HG03196 (cell line): ENCODE data around the gene SLC1A1.
"Not testable (repeated sequence)": the region's sequence is repeated elsewhere in the genome, so short reads cannot be mapped to it uniquely, and the experiment has no call there.

Experiments
- ATAC-seq: cut with Tn5 transposase; IDR thresholded peaks from one replicate; pipeline ENCODE4 v1.9.1; 2021; ENCODE audit not compliant: unreplicated experiment

Gene SLC1A1

DNA sequence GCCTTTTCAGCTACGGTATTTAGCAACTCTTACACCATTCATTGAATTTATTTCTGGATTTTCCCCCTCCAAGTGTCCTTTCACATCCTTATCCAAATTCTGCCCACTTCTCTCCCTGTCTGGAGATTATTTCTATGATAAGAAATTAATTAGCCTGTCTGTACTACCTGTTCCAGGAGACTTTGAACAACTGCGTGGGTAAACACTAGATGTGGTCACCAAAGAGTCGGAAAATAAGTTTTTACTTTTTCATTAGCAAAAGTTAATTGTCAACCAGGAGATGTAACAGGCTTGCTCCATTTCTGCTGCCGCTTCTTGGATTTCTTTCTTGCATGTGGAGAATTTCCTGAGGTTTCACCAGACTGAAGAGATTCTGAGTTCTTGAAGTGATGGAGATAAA is 14.0 kb downstream of the SLC1A1 start:
- ATAC-seq, result no peak

DNA sequence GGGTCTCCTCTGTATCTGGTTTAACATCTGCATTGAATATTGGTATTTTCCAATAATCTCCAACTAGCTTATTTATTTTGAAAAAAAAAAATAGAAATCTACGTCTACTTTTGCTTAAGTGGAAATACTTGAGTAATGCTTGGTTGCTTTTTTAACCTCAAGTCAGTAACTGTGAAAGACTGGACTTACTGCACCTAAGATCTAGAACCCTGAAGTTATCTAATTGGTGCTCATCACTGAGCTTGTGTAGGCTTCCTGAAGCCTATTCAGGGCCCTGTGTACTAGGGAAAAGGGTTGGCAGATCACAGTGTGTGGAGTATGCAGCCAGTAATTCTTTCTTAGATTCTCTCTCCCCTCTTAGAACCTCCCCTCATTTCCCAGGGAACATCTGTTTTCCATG is 16.2 kb downstream of the SLC1A1 start:
- ATAC-seq, result no peak

DNA sequence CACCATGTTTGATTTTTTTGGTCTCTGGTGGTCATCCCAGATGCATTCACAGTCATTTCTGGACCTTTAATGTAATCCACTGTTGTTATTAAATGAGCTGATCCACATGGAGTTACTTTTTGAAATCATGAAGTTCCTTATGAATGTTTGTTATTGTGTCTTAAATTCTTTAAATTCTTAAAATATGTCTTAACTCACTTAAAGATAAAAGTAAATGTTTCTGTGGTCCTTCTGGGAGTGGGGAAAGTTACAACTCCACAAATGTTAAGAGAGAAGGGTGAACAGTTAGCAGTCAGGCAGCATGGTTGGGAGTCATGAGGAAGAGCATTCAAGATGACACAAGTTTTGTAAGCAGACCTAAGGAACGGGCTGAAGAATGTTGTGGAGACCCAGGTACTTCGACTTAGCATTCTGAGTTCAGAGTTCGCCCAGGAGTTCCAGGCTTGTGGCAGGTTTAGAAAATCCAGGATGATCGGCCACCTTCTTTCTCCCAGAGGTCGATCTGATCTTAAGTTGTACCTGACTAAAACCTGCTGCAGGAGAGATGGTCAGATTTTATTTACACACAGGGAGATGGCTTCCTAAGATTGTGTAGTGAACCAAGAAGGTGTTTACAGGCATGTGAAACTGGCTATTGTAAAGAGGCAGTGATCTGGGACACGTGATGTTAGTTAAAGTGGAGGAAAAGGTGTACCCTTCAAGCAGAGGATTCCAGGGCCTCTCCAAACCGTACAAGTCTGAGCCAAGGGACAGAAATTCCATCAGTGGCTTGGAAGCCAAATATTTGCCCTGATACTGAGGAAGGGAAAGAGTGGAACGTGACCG is 17.2 kb downstream of the SLC1A1 start:
- ATAC-seq, result no peak

DNA sequence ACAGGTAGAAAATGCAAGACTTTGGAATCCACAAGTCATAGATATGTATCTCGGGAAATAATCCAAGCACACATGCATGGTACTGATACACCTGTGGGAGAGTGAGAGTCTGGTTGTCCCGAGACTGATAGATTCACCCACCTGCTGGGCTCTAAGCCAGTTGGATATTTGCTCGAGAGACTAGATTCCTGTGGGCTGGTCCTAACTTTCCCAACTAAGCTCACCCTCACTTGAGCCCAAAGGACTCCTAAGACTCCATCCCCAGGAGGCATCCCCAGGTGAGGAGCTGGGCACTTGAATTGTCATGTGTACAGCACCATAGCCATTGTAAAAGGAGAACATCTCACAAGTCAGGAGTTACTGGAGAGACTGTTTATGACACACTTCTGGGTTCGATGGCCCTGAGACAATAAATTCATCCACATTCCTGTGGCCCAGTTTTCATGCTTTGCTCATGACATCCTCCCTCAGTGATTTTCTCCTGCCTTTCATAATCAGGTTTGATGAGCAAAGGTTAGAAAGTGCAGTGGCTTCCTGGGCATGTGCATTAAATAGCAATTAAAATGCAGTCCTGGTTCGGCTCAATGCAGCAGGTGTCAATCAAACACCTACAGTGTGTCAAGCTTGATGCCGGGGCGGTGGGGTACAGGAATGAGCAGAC is 18.1 kb downstream of the SLC1A1 start:
- no peak for ATAC-seq

DNA sequence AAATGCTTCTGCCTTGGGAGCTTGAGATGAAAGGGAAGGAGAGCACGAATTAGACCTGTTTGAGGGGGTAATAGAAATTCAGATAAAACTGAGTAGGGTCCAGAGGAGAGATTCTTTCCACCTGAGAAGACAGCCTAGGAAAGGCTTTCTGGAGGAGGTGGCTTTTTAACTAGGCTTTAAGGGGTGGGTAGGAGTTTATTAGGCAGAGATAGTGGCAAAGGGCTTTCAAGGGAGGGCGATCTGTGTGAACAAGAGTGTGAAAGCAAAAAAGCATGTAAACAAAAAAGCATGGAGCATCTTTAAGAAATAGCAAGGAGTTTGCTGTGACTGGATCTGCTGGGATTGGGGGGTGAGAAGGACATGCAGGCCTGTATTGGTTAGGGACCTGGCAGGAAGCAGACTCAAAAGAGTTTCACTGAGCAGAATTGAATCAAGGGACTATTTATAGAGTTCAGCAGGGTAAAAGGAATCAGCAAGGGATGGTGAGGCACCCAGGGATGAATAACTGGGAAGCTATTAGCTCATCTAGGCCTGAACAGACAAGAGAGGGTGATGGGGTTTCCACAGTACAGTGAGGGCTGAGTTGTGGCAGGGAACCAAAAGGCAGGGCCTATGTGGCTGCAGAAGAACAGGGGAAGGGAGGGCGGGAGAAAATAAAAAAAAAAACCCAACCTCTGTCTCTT is 18.8 kb downstream of the SLC1A1 start:
- ATAC-seq, result no peak

DNA sequence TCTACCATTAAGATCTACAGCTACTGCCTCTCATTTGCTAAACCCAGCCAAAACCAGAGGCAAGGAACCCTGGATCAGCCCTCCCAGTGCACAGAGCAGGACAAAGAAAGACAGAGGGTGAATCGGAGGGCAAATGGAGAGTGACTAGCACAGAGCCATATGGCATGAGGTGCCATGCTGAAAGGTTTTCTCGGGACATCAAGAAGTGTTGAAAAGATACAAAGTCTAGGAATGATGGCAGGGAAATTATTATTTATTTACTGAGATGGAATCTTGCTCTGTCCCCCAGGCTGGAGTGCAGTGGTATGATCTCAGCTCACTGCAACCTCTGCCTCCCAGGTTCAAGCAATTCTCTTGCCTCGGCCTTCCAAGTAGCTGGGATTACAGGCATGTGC is 19.3 kb downstream of the SLC1A1 start:
- no peak for ATAC-seq

DNA sequence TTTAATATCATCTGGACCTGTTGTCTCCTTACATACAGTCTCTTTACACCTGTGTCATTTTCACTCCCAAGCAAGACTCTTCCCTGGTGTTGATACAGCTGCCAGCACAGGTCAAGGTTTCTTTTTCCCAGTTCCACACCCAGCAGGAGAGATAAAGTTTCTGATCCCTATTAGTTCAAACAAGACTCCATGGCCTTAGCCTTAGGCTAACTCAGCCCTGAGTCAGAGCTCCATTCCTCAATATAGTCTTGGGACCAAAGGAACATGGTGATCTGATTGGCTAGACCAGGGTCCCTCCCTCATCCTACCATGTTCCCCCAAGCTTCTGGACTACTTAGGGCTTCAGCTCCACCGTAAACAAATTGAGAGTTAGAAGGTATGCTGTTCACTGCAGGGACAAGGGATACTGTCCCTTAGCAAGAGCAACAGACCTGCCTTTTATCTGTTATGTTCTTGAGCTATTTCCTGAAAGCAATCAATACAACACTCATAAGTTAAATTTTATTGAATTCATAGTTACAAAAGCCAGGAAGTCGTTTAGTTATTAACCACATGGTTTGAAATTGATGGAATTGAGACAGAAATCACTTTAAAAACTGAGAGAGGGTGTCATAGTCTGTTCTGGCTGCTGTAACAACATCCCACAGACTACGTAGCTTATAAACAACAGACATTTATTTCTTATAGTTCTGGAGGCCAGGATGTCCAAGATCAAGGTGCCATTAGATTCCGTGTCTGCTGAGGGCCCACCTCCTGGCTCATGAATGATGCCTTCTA is 20.5 kb downstream of the SLC1A1 start:
- no peak for ATAC-seq

DNA sequence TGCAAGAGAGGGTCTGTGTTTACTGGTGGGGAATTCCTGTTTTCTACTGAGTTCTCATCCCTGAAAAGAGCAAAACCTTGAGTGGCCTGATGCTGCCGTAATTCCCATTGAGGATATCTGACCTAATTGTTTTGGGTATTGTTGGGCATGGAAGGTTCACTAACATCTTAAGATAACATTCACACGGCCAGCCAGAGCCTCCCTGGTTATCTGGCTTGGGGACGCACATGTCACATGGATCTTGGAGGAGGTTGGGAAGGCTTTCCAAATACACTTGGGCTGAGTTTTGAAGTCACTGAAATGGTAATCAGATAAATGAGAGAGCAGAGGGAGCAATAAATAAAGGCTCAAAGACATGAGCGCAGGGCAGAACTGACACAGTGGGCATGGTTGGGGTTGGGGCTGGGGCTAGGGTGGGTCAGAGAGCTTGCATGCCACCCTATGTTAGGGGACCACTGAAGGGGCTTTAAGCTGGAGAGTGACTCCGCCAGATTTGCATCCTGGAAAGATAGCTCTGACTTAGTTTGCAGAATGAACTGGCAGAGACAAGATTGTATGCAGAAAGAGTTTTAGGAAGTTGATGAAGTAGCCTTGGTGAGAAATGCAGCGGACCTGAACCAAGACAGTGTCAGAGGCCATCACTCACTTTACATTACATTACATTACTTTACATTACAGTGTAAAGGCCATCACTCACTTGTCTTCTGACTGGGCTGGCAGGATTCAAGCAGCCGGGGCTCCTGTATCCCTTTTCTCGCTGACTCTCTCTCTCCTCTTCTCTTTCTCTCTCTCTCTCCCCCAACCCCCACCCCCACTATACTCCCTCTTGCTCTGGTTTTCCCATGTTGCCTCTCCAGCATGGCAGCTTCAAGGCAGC is 24.2 kb downstream of the SLC1A1 start:
- no peak for ATAC-seq

DNA sequence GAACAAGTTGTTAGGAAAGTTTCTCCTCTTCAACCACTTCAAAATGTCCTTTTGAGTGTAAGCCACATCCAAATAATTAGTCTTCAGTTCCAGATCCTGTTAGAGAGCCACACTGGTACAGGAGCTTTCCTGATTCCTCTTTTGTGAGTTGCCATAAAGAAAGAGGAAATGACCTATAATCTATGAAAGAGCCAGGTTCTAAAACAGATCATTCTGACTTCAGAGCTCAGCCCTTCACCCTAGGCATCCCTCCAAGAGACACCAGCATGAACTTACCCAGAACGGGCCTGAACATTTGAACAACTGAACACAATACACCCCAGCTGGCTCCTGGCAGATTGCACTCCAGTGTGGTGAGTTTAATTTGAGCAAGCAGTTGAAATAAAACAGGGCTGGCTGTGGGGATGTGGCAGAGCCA is 25.7 kb downstream of the SLC1A1 start:
- ATAC-seq, result no peak

DNA sequence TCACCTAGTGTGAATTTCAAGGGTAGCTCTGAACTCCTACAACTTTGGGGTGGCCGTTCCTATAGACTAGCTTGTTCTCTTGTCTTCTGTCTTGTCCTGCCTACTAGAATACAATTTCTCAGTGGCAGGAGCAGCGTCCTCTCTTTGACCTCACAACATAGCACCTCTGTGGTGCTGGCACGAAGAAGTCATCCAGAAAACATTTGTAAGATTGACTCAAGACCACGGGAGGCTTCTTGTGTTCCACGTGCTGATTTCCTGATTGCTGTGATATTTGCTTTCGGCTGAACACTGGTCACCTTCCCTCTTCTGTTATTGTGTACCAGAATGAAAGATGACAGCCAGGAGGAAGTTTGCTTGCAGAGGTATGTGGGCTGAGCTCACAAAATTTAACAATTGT is 27.0 kb downstream of the SLC1A1 start:
- ATAC-seq, result no peak

DNA sequence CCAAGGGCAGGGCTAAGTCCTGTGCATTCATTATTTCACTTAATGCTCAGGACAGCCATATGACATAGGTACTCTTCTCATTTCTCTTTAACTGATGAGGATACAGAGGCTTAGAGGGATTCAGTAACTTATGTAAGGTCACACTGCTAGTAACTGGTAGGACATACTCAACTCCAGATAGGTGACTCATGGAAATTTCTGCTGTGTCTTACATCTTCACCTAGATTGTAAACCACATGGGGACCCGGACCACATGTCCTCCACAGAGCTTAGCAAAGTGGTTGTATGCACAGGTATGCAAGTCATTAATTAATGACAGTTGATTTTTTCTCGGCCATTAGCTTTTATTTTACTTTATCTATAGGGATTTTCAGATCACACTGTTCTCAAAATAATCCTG is 29.3 kb downstream of the SLC1A1 start:
- peak; percentile 35 for ATAC-seq

DNA sequence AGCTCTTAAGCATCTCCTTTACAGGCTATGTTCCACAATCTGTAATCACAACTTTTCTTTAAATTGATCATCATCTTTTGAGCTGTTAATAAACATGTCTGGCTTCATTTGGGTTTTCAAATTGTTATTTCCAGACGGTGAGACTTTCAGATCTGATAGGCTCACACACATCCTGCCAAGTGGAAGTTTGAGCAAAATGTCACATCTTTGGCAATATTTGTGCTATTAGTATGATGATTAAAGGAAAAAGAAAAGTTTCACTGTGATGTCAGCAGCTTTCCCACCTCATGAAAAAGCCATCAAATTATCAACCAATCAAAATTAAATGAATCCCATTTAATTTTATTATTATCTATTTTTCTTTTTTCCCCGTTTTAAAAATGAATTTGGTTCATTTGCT is 29.8 kb downstream of the SLC1A1 start:
- no peak for ATAC-seq

DNA sequence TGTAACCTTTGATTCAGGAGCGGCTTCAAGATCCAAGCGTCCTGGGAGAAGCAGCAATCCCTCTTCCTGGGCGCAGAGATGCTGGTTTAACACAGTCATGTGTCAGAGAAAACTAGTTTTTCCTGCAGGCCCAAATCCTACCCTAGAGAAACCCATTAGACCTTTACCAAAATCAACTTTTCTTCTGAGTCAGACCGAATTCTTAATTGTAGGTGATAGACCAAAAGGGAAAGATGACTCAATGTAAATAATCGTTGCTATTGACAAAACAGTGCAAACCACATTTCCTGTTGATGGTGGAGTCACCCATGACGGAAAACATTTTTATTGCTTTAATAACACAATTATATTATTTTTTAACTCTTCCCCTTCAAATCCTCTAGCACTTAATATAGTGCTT is 40.1 kb downstream of the SLC1A1 start:
- ATAC-seq, result peak; percentile 74

DNA sequence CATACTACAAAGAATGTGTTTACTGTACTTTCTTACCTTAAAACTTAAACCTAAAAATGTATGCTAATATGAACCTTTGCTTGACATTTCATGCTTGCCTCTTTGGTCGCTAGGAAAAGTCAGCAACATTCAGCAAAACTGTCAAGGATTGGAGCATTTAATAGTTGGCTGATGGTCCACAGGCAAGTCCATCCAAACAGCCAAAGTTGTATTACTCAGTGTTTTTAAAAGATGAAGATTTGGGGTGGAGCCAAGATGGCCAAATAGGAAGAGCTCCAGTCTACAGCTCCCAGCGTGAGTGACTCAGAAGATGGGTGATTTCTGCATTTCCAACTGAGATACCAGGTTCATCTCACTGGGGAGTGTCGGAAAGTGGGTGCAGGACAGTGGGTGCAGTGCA is 40.6 kb downstream of the SLC1A1 start:
- not testable (repeated sequence) for ATAC-seq

DNA sequence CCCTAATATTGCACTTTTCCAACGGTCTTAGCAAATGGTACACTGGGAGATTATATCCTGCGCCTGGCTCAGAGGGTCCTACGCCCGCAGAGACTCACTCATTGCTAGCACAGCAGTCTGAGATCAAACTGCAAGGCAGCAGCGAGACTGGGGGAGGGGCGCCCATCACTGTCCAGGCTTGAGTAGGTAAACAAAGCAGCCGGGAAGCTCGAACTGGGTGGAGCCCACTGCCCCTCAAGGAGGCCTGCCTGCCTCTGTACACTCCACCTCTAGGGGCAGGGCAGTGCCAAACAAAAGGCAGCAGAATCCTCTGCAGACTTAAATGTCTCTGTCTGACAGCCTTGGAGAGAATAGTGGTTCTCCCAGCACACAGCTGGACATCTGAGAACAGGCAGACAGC is 41.1 kb downstream of the SLC1A1 start:
- ATAC-seq, result not testable (repeated sequence)

DNA sequence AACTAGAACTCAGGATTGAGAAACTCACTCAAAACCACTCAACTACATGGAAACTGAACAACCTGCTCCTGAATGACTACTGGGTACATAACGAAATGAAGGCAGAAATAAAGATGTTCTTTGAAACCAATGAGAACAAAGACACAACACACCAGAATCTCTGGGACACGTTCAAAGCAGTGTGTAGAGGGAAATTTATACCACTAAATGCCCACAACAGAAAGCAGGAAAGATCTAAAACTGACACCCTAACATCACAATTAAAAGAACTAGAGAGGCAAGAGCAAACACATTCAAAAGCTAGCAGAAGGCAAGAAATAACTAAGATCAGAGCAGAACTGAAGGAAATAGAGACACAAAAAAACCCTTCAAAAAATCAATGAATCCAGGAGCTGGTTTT is 43.6 kb downstream of the SLC1A1 start:
- ATAC-seq, result not testable (repeated sequence)

DNA sequence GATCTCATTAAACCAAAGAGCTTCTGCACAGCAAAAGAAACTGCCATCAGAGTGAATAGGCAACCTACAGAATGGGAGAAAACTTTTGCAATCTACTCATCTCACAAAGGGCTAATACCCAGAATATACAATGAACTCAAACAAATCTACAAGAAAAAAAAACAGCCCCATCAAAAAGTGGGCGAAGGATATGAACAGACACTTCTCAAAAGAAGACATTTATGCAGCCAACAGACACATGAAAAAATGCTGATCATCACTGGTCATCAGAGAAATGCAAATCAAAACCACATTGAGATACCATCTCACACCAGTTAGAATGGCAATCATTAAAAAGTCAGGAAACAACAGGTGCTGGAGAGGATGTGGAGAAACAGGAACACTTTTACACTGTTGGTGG is 45.9 kb downstream of the SLC1A1 start:
- ATAC-seq, result not testable (repeated sequence)

DNA sequence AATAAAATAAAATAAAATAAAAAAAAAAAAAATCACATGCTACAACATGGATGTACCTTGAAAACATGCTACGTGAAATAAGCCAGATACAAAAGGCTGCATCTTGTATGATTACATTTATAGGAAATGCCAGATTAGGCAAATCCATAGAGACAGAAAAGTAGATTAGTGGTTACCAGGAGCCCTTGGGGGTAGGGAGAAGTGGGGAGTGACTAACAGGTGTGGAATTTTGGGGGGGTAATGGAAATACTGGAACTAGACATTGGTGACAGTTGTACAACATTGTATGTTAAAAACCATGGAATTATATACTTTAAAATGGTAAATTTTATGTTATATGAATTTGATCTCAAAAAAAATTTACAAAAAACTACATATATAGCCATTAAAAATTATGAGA is 47.3 kb downstream of the SLC1A1 start:
- ATAC-seq, result no peak

DNA sequence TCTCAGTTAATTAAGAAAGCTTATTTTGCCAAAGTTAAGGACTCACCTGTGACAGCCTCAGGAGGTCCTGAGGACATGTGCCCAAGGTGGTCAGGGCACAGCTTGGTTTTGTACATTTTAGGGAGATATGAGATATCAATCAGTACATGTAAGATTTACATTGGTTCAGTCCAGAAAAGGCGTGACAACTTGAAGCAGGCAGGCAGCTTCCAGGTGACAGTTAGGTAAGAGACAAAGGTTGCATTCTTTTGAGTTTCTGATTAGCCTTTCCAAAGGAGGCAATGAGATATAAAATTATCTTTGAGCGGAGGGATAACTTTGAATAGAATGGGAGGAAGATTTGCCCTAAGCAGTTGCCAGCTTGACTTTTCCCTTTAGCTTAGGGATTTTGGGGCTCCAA is 47.8 kb downstream of the SLC1A1 start:
- ATAC-seq, result no peak

DNA sequence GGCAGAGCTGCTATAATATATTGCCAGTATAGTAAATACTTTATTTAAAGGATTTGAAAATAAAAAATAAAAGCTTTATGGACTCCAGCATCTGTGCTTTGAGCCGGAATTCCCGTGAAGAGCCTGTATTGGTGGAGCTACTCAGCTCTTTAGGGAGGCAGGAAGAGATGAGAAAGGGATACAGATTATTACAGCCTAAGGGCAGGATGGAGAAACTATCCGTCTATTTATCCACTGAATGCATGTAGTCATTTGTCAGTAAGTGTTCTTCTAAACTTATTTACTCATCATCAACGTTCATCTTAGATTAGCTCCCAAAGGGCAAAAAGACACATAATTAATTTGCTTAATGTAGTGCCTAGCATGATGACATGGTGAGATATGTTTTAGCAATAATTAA is 48.4 kb downstream of the SLC1A1 start:
- no peak for ATAC-seq
